ENCODE data around the gene CLCA4.

CLCA4 gene

GRCh38 chr1:86537928-86538695, 8.8 kb upstream of the CLCA4 start:
- Histone ChIP-seq H3K4me1 (ENCODE audit: control insufficient read depth, insufficient read depth, low read length) (no peaks in the 10 kb centered on the region), H3K9me3 (replicated peaks; ENCODE audit: low read length) (no peaks in the 10 kb centered on the region), H3K4me2 (ENCODE audit: low read length) (no peak overlapping the region), H3K9ac (ENCODE audit: low read depth, low read length) (no peak overlapping the region), H3K27me3 (ENCODE audit: control insufficient read depth, insufficient read depth, low read length) (peaks cover 3% of the 10 kb centered on the region), H3K4me3 (ENCODE audit: low read length) (no peak overlapping the region), H3K36me3 (ENCODE audit: insufficient read depth, low read length) (no peaks in the 10 kb centered on the region)

- Histone ChIP-seq H3K4me2 (ENCODE audit: low read length) (no peak overlapping the region), H3K4me1 (ENCODE audit: control insufficient read depth, insufficient read depth, low read length) (no peaks in the 10 kb centered on the region), H3K27me3 (ENCODE audit: control insufficient read depth, insufficient read depth, low read length) (no peaks in the 10 kb centered on the region), H3K36me3 (ENCODE audit: insufficient read depth, low read length) (no peaks in the 10 kb centered on the region), H3K9me3 (replicated peaks; ENCODE audit: low read length) (no peaks in the 10 kb centered on the region), H3K9ac (ENCODE audit: low read depth, low read length) (no peak overlapping the region), H3K4me3 (ENCODE audit: low read length) (no peak overlapping the region)
These were observed 8.1 kb upstream of the CLCA4 start for GRCh38 chr1:86538775-86539174.

GRCh38 chr1:86541859-86542258, 5.0 kb upstream of the CLCA4 start:
- H3K27me3 ChIP-seq (ENCODE audit: control insufficient read depth, insufficient read depth, low read length): no peaks in the 10 kb centered on the region
- H3K9ac ChIP-seq (ENCODE audit: low read depth, low read length): no peak overlapping the region
- no peaks in the 10 kb centered on the region for H3K9me3 ChIP-seq (replicated peaks; ENCODE audit: low read length)
- no peaks in the 10 kb centered on the region for H3K36me3 ChIP-seq (ENCODE audit: insufficient read depth, low read length)
- no peak overlapping the region for H3K4me3 ChIP-seq (ENCODE audit: low read length)
- no peaks in the 10 kb centered on the region for H3K4me1 ChIP-seq (ENCODE audit: control insufficient read depth, insufficient read depth, low read length)
- H3K4me2 ChIP-seq (ENCODE audit: low read length): no peak overlapping the region

- H3K9ac ChIP-seq (ENCODE audit: low read depth, low read length): no peak overlapping the region
- H3K4me1 ChIP-seq (ENCODE audit: control insufficient read depth, insufficient read depth, low read length): no peaks in the 10 kb centered on the region
- no peaks in the 10 kb centered on the region for H3K27me3 ChIP-seq (ENCODE audit: control insufficient read depth, insufficient read depth, low read length)
- H3K36me3 ChIP-seq (ENCODE audit: insufficient read depth, low read length): no peaks in the 10 kb centered on the region
- no peak overlapping the region for H3K4me2 ChIP-seq (ENCODE audit: low read length)
- no peaks in the 10 kb centered on the region for H3K9me3 ChIP-seq (replicated peaks; ENCODE audit: low read length)
- no peak overlapping the region for H3K4me3 ChIP-seq (ENCODE audit: low read length)
These were observed 4.2 kb upstream of the CLCA4 start for GRCh38 chr1:86542631-86543030.

GRCh38 chr1:86548839-86549238, 2.0 kb downstream of the CLCA4 start:
- H3K36me3 ChIP-seq (ENCODE audit: insufficient read depth, low read length): no peaks in the 10 kb centered on the region
- H3K4me3 ChIP-seq (ENCODE audit: low read length): no peak overlapping the region
- no peaks in the 10 kb centered on the region for H3K27me3 ChIP-seq (ENCODE audit: control insufficient read depth, insufficient read depth, low read length)
- H3K4me1 ChIP-seq (ENCODE audit: control insufficient read depth, insufficient read depth, low read length): no peaks in the 10 kb centered on the region
- no peak overlapping the region for H3K9ac ChIP-seq (ENCODE audit: low read depth, low read length)
- H3K4me2 ChIP-seq (ENCODE audit: low read length): no peak overlapping the region
- no peaks in the 10 kb centered on the region for H3K9me3 ChIP-seq (replicated peaks; ENCODE audit: low read length)

GRCh38 chr1:86551305-86551704, 4.4 kb downstream of the CLCA4 start:
- Histone ChIP-seq H3K4me3 (ENCODE audit: low read length) (no peak overlapping the region), H3K36me3 (ENCODE audit: insufficient read depth, low read length) (no peaks in the 10 kb centered on the region), H3K9ac (ENCODE audit: low read depth, low read length) (no peak overlapping the region), H3K4me2 (ENCODE audit: low read length) (no peak overlapping the region), H3K27me3 (ENCODE audit: control insufficient read depth, insufficient read depth, low read length) (no peaks in the 10 kb centered on the region), H3K4me1 (ENCODE audit: control insufficient read depth, insufficient read depth, low read length) (no peaks in the 10 kb centered on the region), H3K9me3 (replicated peaks; ENCODE audit: low read length) (no peaks in the 10 kb centered on the region)

- Histone ChIP-seq H3K9me3 (replicated peaks; ENCODE audit: low read length) (no peaks in the 10 kb centered on the region), H3K27me3 (ENCODE audit: control insufficient read depth, insufficient read depth, low read length) (no peaks in the 10 kb centered on the region), H3K4me2 (ENCODE audit: low read length) (no peak overlapping the region), H3K36me3 (ENCODE audit: insufficient read depth, low read length) (no peaks in the 10 kb centered on the region), H3K9ac (ENCODE audit: low read depth, low read length) (no peak overlapping the region), H3K4me3 (ENCODE audit: low read length) (no peak overlapping the region), H3K4me1 (ENCODE audit: control insufficient read depth, insufficient read depth, low read length) (no peaks in the 10 kb centered on the region)
These were observed 5.5 kb downstream of the CLCA4 start for GRCh38 chr1:86552376-86552775.

- Histone ChIP-seq H3K4me2 (ENCODE audit: low read length) (no peak overlapping the region), H3K36me3 (ENCODE audit: insufficient read depth, low read length) (no peaks in the 10 kb centered on the region), H3K9ac (ENCODE audit: low read depth, low read length) (no peak overlapping the region), H3K4me3 (ENCODE audit: low read length) (no peak overlapping the region), H3K4me1 (ENCODE audit: control insufficient read depth, insufficient read depth, low read length) (no peaks in the 10 kb centered on the region), H3K27me3 (ENCODE audit: control insufficient read depth, insufficient read depth, low read length) (peaks cover 6% of the 10 kb centered on the region), H3K9me3 (replicated peaks; ENCODE audit: low read length) (no peaks in the 10 kb centered on the region)
These were observed 10.9 kb downstream of the CLCA4 start for GRCh38 chr1:86557739-86558138.

GRCh38 chr1:86563849-86564248, 17.0 kb downstream of the CLCA4 start:
- no peak overlapping the region for H3K9ac ChIP-seq (ENCODE audit: low read depth, low read length)
- peaks cover 9% of the 10 kb centered on the region for H3K27me3 ChIP-seq (ENCODE audit: control insufficient read depth, insufficient read depth, low read length)
- H3K9me3 ChIP-seq (replicated peaks; ENCODE audit: low read length): no peaks in the 10 kb centered on the region
- H3K4me1 ChIP-seq (ENCODE audit: control insufficient read depth, insufficient read depth, low read length): no peaks in the 10 kb centered on the region
- no peaks in the 10 kb centered on the region for H3K36me3 ChIP-seq (ENCODE audit: insufficient read depth, low read length)
- no peak overlapping the region for H3K4me2 ChIP-seq (ENCODE audit: low read length)
- no peak overlapping the region for H3K4me3 ChIP-seq (ENCODE audit: low read length)

- Histone ChIP-seq H3K9me3 (replicated peaks; ENCODE audit: low read length) (no peaks in the 10 kb centered on the region), H3K4me1 (ENCODE audit: control insufficient read depth, insufficient read depth, low read length) (no peaks in the 10 kb centered on the region), H3K4me2 (ENCODE audit: low read length) (no peak overlapping the region), H3K27me3 (ENCODE audit: control insufficient read depth, insufficient read depth, low read length) (peaks cover 9% of the 10 kb centered on the region), H3K9ac (ENCODE audit: low read depth, low read length) (no peak overlapping the region), H3K4me3 (ENCODE audit: low read length) (no peak overlapping the region), H3K36me3 (ENCODE audit: insufficient read depth, low read length) (no peaks in the 10 kb centered on the region)
These were observed 20.5 kb downstream of the CLCA4 start for GRCh38 chr1:86567341-86567740.

- no peak overlapping the region for H3K4me2 ChIP-seq (ENCODE audit: low read length)
- H3K27me3 ChIP-seq (ENCODE audit: control insufficient read depth, insufficient read depth, low read length): peaks cover 9% of the 10 kb centered on the region
- no peaks in the 10 kb centered on the region for H3K36me3 ChIP-seq (ENCODE audit: insufficient read depth, low read length)
- no peak overlapping the region for H3K9ac ChIP-seq (ENCODE audit: low read depth, low read length)
- no peaks in the 10 kb centered on the region for H3K9me3 ChIP-seq (replicated peaks; ENCODE audit: low read length)
- H3K4me1 ChIP-seq (ENCODE audit: control insufficient read depth, insufficient read depth, low read length): no peaks in the 10 kb centered on the region
- H3K4me3 ChIP-seq (ENCODE audit: low read length): no peak overlapping the region
These were observed 21.0 kb downstream of the CLCA4 start for GRCh38 chr1:86567878-86568277.

GRCh38 chr1:86573763-86574484, 27.0 kb downstream of the CLCA4 start:
- no peak overlapping the region for H3K4me2 ChIP-seq (ENCODE audit: low read length)
- H3K27me3 ChIP-seq (ENCODE audit: control insufficient read depth, insufficient read depth, low read length): peaks cover 7% of the 10 kb centered on the region
- no peaks in the 10 kb centered on the region for H3K9me3 ChIP-seq (replicated peaks; ENCODE audit: low read length)
- no peak overlapping the region for H3K9ac ChIP-seq (ENCODE audit: low read depth, low read length)
- H3K4me3 ChIP-seq (ENCODE audit: low read length): no peak overlapping the region
- no peaks in the 10 kb centered on the region for H3K36me3 ChIP-seq (ENCODE audit: insufficient read depth, low read length)
- no peaks in the 10 kb centered on the region for H3K4me1 ChIP-seq (ENCODE audit: control insufficient read depth, insufficient read depth, low read length)

Data from skeletal muscle satellite cell (primary cell).